Endothelial cell of umbilical vein (primary cell): ENCODE data around the gene GBE1. TPM values are rescaled to one million over a fixed set of nuclear protein-coding genes. Genes with fewer than 3 reads are reported as not detected.

ENCODE experiments used
- BruUV-seq: library from RNA; stranded (reverse); fragments of 400-500 nt; replicated peaks from 2 replicates; lab custom pipeline; 2021; lab: Mats Ljungman, UMichigan
- CTCF ChIA-PET: fragments of 300-600, 350-600 bp; sonication (Branson Sonifier 250); formaldehyde crosslinking; loops from one replicate; lab custom pipeline; 2021; ENCODE audit warnings: antibody characterized with exemption, inconsistent platforms; lab: Charles Lee
- POLR2A ChIA-PET: fragments of 300-600, 350-600 bp; sonication (Branson Sonifier 250); formaldehyde crosslinking; loops from one replicate; lab custom pipeline; 2021; ENCODE audit warnings: antibody characterized with exemption, inconsistent platforms; lab: Charles Lee
- DNase-seq: peaks from one replicate; pipeline ENCODE4 v3.0.0-alpha.2; 2011; ENCODE audit warnings: low read depth, low spot score
- FAIRE-seq: peaks from 2 replicates; lab custom pipeline; 2011; peaks lifted over from hg19 to GRCh38; lab: Jason Lieb, UNC
- H2AFZ ChIP-seq: 2 replicates; pipeline ENCODE4 v1.6.0; 2012; ENCODE audit warnings: low read depth, low read length, control low read depth, inconsistent platforms
- H3K27ac ChIP-seq: 2 replicates; pipeline ENCODE4 v1.5.1; 2011; ENCODE audit warnings: low read depth, mild to moderate bottlenecking, control low read depth, low read length, moderate library complexity; ENCODE audit not compliant: insufficient read depth
- H3K27me3 ChIP-seq, 2 experiments: 2 replicates each; pipeline versions ENCODE4 v1.6.0 to v1.6.1; 2011; ENCODE audit warnings: low read length in 2 of 2, mixed read lengths in 1 of 2; ENCODE audit not compliant: control insufficient read depth in 2 of 2, insufficient read depth in 2 of 2
- H3K36me3 ChIP-seq, 2 experiments: 2 replicates in 1 of 2; 3 replicates in 1 of 2; pipeline ENCODE4 v1.5.1; 2011; ENCODE audit warnings: low read length in 2 of 2, mild to moderate bottlenecking in 1 of 2, moderate library complexity in 1 of 2; ENCODE audit not compliant: control insufficient read depth in 2 of 2, insufficient read depth in 2 of 2; ENCODE audit errors: extremely low read depth in 1 of 2
- H3K4me1 ChIP-seq: 3 replicates; pipeline ENCODE4 v1.5.1; 2011; ENCODE audit warnings: mild to moderate bottlenecking, low read length; ENCODE audit not compliant: control insufficient read depth, insufficient read depth; ENCODE audit errors: extremely low read depth
- H3K4me2 ChIP-seq: 2 replicates; pipeline ENCODE4 v1.6.1; 2011; ENCODE audit warnings: low read length, control low read depth, mixed read lengths; ENCODE audit not compliant: insufficient read depth
- H3K4me3 ChIP-seq, 3 experiments: fragments of 200-600 bp in 1 of 3; sonication (generic), shearing (Covaris generic) in 1 of 3; replicated peaks in 1 of 3; 2 replicates each; pipeline ENCODE4 v1.5.1; 2011 to 2016; ENCODE audit warnings: control low read depth in 3 of 3, low read length in 3 of 3, mild to moderate bottlenecking in 2 of 3, inconsistent platforms in 1 of 3, low read depth in 1 of 3, moderate library complexity in 1 of 3; ENCODE audit not compliant: insufficient read depth in 1 of 3
- H3K79me2 ChIP-seq: 2 replicates; pipeline ENCODE4 v1.6.0; 2012; ENCODE audit warnings: low read length, inconsistent platforms; ENCODE audit not compliant: control insufficient read depth, insufficient read depth
- H3K9ac ChIP-seq: replicated peaks from 2 replicates; pipeline ENCODE3; 2011; ENCODE audit warnings: low read length, control low read depth; ENCODE audit not compliant: insufficient read depth; ENCODE audit errors: extremely low read depth
- H3K9me1 ChIP-seq: replicated peaks from 3 replicates; pipeline ENCODE4 v1.6.0; 2011; ENCODE audit warnings: mild to moderate bottlenecking, low read length; ENCODE audit not compliant: control insufficient read depth, insufficient read depth; ENCODE audit errors: extremely low read depth
- H3K9me3 ChIP-seq: replicated peaks from 2 replicates; pipeline ENCODE4 v1.5.1; 2012; ENCODE audit warnings: low read length, inconsistent platforms; ENCODE audit not compliant: control insufficient read depth, insufficient read depth
- H4K20me1 ChIP-seq: replicated peaks from 2 replicates; pipeline ENCODE3; 2011; ENCODE audit warnings: mild to moderate bottlenecking, low read length; ENCODE audit not compliant: control insufficient read depth, insufficient read depth; ENCODE audit errors: extremely low read depth
- CTCF ChIP-seq, 2 donors: IDR thresholded peaks; 1 replicate in 1 of 2; 2 replicates in 1 of 2; pipeline ENCODE4 v1.5.1; 2011; ENCODE audit warnings: low read length in 2 of 2, mild to moderate bottlenecking in 2 of 2, moderate library complexity in 2 of 2, control low read depth in 1 of 2, inconsistent platforms in 1 of 2, low read depth in 1 of 2; ENCODE audit not compliant: insufficient read depth in 1 of 2; ENCODE audit errors: extremely low read depth in 1 of 2
- EZH2 ChIP-seq: IDR thresholded peaks from 2 replicates; pipeline ENCODE4 v1.6.1; 2012; ENCODE audit warnings: borderline replicate concordance, low read depth, mild to moderate bottlenecking, moderate library complexity, low read length, inconsistent platforms; ENCODE audit not compliant: severe bottlenecking
- FOS ChIP-seq: IDR thresholded peaks from 2 replicates; pipeline ENCODE4 v1.6.1; 2011; ENCODE audit warnings: mild to moderate bottlenecking, low read length, moderate library complexity, borderline replicate concordance; ENCODE audit not compliant: insufficient read depth
- GATA2 ChIP-seq: IDR thresholded peaks from 2 replicates; pipeline ENCODE4 v1.7.0; 2011; ENCODE audit warnings: low read depth, mild to moderate bottlenecking, moderate library complexity, mixed read lengths, low read length; ENCODE audit not compliant: insufficient read length, insufficient read depth
- JUN ChIP-seq: IDR thresholded peaks from 2 replicates; pipeline ENCODE4 v1.6.1; 2011; ENCODE audit warnings: borderline replicate concordance, low read depth; ENCODE audit not compliant: insufficient read length, insufficient read depth
- MAX ChIP-seq: IDR thresholded peaks from 2 replicates; pipeline ENCODE4 v1.6.1; 2011; ENCODE audit not compliant: insufficient read depth, insufficient read length
- MYC ChIP-seq: IDR thresholded peaks from one replicate; pipeline ENCODE4 v1.6.1; 2011; ENCODE audit warnings: mild to moderate bottlenecking, low read depth, low read length
- POLR2A ChIP-seq: IDR thresholded peaks from 2 replicates; pipeline ENCODE4 v1.6.1; 2012; ENCODE audit warnings: low read depth, mild to moderate bottlenecking, control low read depth, low read length
- POLR2AphosphoS5 ChIP-seq: IDR thresholded peaks from 2 replicates; pipeline ENCODE4 v1.6.1; 2012; ENCODE audit warnings: low read depth, mild to moderate bottlenecking, control low read depth, low read length, moderate library complexity; ENCODE audit not compliant: insufficient read depth
- dilution Hi-C: fragments of 300-500 bp; cut with MboI; formaldehyde crosslinking; loops from one replicate; pipeline ENCODE4 v1.15.0; 2019; ENCODE audit warnings: low sequenced_read_pairs; ENCODE audit not compliant: extremely low pct_ligation_motif_present
- intact Hi-C: fragments of 100-400 bp; cut with micrococcal nuclease; formaldehyde crosslinking; loops from one replicate; pipeline ENCODE4 v1.10.0; 2022
- polyA plus RNA-seq, 4 experiments: library from polyadenylated mRNA; depleted of rRNA in 3 of 4; stranded (reverse) in 3 of 4; unstranded in 1 of 4; fragments of >200 nt; gene quantifications; 2 replicates each; pipeline versions ENCODE4 v1.2.1 to v1.2.3, GENCODE V29; 2011 to 2012; ENCODE audit warnings: missing spikeins in 1 of 4
- total RNA-seq: library from RNA; stranded (reverse); gene quantifications from 2 replicates; pipeline ENCODE4 v1.2.3, GENCODE V29; 2021

GBE1 gene
- total and polyA plus RNA-seq, 2 donors (not counting 3 experiments of a cell fraction or from before 2014, with no cell fraction given), result 35.9 to 110 TPM

- Histone ChIP-seq H3K27me3 (no peaks in the 10 kb centered on the region), H3K4me1 (peaks cover 24% of the 10 kb centered on the region), H3K27ac (no peak overlapping the region), H3K9me3 (no peaks in the 10 kb centered on the region), H2AFZ (no peak overlapping the region), H3K36me3 (no peaks in the 10 kb centered on the region), H3K9ac (no peak overlapping the region), H3K4me3 (no peak overlapping the region), H3K9me1 (no peaks in the 10 kb centered on the region), H4K20me1 (no peaks in the 10 kb centered on the region), H3K79me2 (no peaks in the 10 kb centered on the region), H3K4me2 (no peak overlapping the region)
- CTCF ChIA-PET, result interaction anchor here (1.0 kb wide), 1 partner anchor 20 kb away, joined by 4 read pairs; no protein-coding TSS in a partner anchor
- dilution Hi-C loops (no loop called here), intact Hi-C loops (loop anchor here (5.0 to 10.0 kb wide), 4 partner anchors 118 to 294 kb away; partner anchors contain the start of gene GBE1)
- FAIRE-seq (no peak), DNase-seq (no peak)
- BruUV-seq, result no TSS peak
- no peak for TF ChIP-seq POLR2AphosphoS5
- no peak for TF ChIP-seq CTCF (IDR thresholded peaks at IDR 0.05; ENCODE audit: extremely low read depth in 1 of 2, insufficient read depth in 1 of 2, low read depth in 1 of 2, low read length in 2 of 2)
- TF ChIP-seq MAX, result no peak
- TF ChIP-seq POLR2A, result no peak
- no peak for TF ChIP-seq EZH2
- TF ChIP-seq GATA2, result no peak
- no peak for TF ChIP-seq FOS
- no peak for TF ChIP-seq MYC
- TF ChIP-seq JUN, result no peak
- POLR2A ChIA-PET, result no interaction called here
These were observed 290.7 kb downstream of the GBE1 start for GRCh38 chr3:81470524-81471278.
